Stimulated activated memory B cell treated with anti-CD40 and anti-IgM and Interleukin-4, amounts not matched to agents 10 μg/mL and 1 μg/mL and 100 μg/mL, for 72 hours (primary cell): ENCODE measurements around the gene TJP1.
"Not testable (repeated sequence)": the region's sequence is repeated elsewhere in the genome, so short reads cannot be mapped to it uniquely, and the experiment has no call there.

Source experiments
- ATAC-seq: fragments of 150-1000 bp; cut with Tn5 transposase; 2 replicates; pipeline ENCODE4 v1.10.0; 2021
- H3K27ac Mint-ChIP-seq: one replicate; pipeline ENCODE4 v1.8.0; 2022; ENCODE audit warnings: mild to moderate bottlenecking, mixed read lengths
- H3K27me3 Mint-ChIP-seq: one replicate; pipeline ENCODE4 v1.8.0; 2022; ENCODE audit warnings: mixed read lengths
- H3K36me3 Mint-ChIP-seq: one replicate; pipeline ENCODE4 v1.8.0; 2022; ENCODE audit warnings: mixed read lengths
- H3K4me1 Mint-ChIP-seq: one replicate; pipeline ENCODE4 v1.8.0; 2022; ENCODE audit warnings: mixed read lengths
- H3K4me3 Mint-ChIP-seq: one replicate; pipeline ENCODE4 v1.8.0; 2022; ENCODE audit warnings: mild to moderate bottlenecking, moderate library complexity, mixed read lengths
- H3K9me3 Mint-ChIP-seq: one replicate; pipeline ENCODE4 v1.8.0; 2022; ENCODE audit warnings: mixed read lengths

Gene TJP1

DNA sequence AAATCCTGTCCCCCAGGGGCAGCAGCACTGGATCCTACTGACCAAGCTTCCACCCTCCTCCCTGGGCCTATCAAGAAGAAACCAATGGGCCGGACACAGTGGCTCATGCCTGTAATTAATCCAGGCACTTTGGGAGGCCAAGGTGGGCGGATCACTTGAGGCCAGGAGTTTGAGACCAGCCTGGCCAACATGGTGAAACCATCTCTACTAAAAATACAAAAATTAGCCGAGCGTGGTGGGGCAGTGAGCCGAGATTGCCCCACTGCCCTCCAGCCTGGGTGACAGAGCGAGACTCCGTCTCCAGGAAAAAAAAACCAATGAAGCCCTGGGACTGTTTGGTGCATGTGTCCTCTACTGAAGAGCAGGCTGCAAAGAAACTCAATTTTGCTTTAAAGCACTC, 125.8 kb downstream of the TJP1 start:
- H3K9me3 Mint-ChIP-seq, H3K4me1 Mint-ChIP-seq, H3K4me3 Mint-ChIP-seq, H3K27ac Mint-ChIP-seq, H3K36me3 Mint-ChIP-seq, H3K27me3 Mint-ChIP-seq, ATAC-seq: not testable (repeated sequence)

DNA sequence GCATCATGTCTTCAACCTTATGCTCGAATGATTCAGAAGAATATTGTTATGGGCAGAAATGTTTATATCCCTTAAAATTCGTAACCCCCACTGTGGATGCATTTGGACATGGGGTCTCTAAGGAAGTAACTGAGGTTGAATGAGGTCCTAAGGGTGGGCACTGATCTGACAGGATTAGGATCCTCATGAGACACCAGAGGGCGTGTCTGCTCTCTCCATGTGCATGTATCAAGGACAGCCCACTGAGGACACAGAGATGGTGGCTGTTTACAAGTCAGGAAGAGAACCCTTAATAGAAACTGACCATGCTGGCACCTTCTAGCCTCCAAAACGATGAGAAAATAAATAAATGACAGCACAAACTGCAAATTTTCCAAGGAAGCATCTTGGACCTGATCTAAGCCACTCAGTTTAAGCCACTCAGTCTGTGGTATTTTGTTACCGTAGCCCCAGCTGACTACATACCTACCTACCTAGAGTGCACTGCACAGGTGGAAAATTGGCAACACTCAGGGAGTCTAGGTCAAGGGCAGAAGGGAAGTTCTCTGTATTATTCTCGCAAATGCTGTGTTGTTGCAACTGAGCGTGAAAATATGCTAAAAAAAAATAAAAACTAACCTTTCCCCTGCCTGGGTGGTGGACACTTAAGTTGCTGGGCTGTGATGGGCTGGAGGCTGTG, 126.6 kb downstream of the TJP1 start:
- Mint-ChIP-seq H3K27ac (no peak overlapping the region), H3K4me3 (no peak overlapping the region), H3K36me3 (no peaks in the 10 kb centered on the region), H3K9me3 (peaks cover 9% of the 10 kb centered on the region), H3K27me3 (no peaks in the 10 kb centered on the region), H3K4me1 (no peaks in the 10 kb centered on the region)
- no peak for ATAC-seq

DNA sequence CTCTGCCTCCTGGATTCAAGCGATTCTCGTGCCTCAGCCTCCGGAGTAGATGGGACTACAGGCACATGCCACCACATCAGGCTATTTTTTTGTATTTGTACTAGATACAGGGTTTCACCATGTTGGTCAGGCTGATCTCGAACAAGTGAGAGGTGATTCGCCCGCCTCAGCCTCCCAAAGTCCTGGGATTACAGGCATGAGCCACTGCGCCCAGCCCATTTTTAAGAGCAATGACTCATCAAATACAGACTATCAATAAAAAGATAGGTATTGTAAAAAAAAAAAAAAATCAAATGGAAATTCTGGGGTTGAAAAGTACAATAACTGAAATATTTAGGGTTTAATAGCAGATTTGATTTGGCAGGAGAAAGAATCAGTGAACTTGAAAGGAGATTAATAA, 129.0 kb downstream of the TJP1 start:
- no peaks in the 10 kb centered on the region for H3K36me3 Mint-ChIP-seq
- no peak for ATAC-seq
- no peak overlapping the region for H3K4me3 Mint-ChIP-seq
- no peak overlapping the region for H3K27ac Mint-ChIP-seq
- H3K27me3 Mint-ChIP-seq, result no peaks in the 10 kb centered on the region
- H3K4me1 Mint-ChIP-seq, result no peaks in the 10 kb centered on the region
- peaks cover 9% of the 10 kb centered on the region for H3K9me3 Mint-ChIP-seq

DNA sequence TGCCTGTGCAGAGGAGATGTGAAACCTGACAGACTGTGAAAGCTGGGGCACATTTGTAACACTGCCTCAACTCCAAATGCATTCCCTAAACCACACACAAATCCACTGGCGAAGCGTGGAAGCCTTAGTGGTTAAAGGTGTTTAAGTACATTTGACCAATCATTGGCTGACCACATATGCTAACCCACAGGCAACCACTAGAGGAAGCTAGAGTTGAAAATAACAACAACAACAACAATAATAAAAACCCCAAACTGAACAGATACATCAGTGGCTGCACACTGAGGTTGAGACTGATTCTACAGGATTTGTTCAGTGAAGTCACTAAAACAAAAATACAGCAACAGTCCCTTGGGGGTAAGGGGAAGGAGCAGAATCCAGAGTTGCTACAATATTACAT, 129.7 kb downstream of the TJP1 start:
- Mint-ChIP-seq H3K36me3 (no peaks in the 10 kb centered on the region), H3K4me1 (no peaks in the 10 kb centered on the region), H3K9me3 (peaks cover 9% of the 10 kb centered on the region), H3K4me3 (no peak overlapping the region), H3K27ac (no peak overlapping the region), H3K27me3 (no peaks in the 10 kb centered on the region)
- ATAC-seq, result no peak

DNA sequence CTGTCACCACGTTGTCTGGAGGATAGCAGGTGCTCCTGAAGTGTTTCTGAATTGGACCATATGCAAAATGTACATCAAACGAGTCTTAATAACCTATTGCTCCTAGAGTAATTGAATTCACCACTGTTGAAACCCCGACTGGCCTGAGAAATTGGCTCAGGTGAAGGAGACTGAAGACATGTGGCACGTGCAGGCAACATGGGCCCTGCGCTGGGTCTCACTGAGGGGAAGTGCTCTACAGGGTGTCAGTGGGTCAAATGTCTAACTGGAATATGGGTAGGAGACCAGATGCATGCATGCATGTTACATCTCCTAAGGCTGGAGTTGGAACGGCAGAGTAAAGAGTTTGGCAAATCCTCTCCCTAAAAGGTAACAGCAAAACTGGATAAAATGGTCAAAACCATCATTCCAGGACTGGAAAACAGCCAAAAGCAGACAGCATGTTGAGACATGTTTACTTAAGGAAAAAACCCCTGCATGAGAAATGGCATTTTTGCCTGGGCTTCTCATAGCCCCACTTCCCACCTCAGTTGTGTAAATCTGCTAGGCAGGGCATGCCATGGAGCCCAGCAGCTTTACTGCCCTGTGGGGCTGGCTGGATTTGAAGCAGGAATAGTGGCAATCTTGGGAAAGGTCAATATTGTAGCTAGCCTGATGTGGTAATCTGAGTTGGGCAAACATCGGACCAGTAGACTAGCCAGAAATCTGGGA, 131.3 kb downstream of the TJP1 start:
- Mint-ChIP-seq H3K27ac (no peak overlapping the region), H3K27me3 (no peaks in the 10 kb centered on the region), H3K9me3 (peaks cover 9% of the 10 kb centered on the region), H3K4me3 (no peak overlapping the region), H3K36me3 (no peaks in the 10 kb centered on the region), H3K4me1 (no peaks in the 10 kb centered on the region)
- ATAC-seq, result no peak

DNA sequence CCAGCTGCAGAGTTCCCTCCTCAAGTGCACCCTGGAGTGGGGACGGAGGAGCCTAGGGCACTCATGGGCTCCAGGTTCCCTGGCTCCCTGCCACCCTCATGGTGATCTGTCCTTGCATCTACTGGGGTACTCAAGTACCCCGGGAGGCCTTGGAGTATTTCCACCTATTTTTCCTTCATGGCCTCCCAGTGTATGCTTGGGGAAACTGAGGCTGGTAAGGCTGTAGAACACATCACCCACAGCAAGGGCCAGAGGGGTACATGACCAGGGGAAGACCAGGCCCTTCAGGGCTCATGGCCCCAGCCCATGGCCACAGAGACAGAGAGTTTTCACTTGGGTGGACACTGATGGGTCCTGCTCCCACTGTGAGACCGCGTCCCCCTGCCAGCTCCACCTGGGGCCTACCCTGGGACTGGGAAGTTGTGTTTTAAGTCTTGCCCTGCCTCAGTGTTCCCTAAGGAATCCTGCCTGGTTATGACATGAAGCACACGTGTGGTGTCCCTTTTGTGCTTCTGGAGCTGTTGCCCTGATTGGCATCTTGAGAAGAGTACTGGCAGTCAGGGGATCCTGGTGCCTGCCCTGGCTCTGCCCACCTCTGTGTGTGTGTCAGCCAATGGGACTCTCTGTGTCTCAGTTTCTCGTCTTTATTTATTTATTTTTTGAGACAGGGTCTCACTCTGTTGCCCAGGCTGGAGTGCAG, 132.8 kb downstream of the TJP1 start:
- H3K27ac Mint-ChIP-seq, result no peak overlapping the region

DNA sequence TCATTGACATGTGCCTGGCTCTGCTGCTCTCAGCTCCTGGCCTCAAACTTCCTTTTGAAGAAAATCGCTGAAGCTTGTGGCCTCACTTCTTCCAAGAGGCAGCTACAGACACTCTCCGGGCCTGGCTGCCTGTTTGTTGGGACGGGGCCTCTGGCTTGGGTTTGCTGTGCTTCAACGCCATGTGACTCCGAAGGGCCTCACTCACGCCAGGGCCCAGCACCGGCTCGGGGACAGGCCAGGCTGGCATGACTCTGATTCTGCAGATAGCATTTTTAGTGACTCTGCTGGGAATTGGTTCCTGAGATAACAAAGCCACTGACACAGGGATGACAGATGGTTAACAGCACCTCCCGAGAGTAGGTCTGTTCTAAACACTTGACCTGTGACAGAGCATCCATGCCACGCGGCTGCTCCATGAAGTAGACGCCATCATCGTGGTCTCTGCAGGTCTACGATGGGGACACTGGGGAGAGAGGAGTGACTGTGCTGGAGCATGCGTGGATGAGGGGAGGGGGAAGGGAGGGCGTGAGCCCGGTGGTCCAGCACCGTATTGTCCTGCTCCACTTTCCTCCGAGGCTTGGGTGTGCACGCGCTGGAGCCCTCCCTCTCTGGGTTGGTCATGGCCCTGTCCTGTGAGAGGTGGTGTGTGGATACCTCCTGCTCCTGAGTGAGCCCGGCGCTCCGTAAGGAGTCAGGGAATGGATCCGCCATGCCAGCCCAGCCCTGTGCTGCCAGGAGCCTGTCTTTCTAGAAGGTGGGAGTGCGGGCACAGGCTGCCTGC, 133.6 kb downstream of the TJP1 start:
- no peaks in the 10 kb centered on the region for H3K36me3 Mint-ChIP-seq
- ATAC-seq, result no peak
- no peaks in the 10 kb centered on the region for H3K27me3 Mint-ChIP-seq
- no peak overlapping the region for H3K27ac Mint-ChIP-seq
- H3K9me3 Mint-ChIP-seq, result peaks cover 4% of the 10 kb centered on the region
- no peak overlapping the region for H3K4me3 Mint-ChIP-seq
- no peaks in the 10 kb centered on the region for H3K4me1 Mint-ChIP-seq

More for the DNA sequence above, 132.8 kb downstream of the TJP1 start:
- no peaks in the 10 kb centered on the region for H3K36me3 Mint-ChIP-seq
- no peaks in the 10 kb centered on the region for H3K27me3 Mint-ChIP-seq
- H3K9me3 Mint-ChIP-seq, result peaks cover 5% of the 10 kb centered on the region
- no peak overlapping the region for H3K4me3 Mint-ChIP-seq
- ATAC-seq, result no peak
- H3K4me1 Mint-ChIP-seq, result no peaks in the 10 kb centered on the region

DNA sequence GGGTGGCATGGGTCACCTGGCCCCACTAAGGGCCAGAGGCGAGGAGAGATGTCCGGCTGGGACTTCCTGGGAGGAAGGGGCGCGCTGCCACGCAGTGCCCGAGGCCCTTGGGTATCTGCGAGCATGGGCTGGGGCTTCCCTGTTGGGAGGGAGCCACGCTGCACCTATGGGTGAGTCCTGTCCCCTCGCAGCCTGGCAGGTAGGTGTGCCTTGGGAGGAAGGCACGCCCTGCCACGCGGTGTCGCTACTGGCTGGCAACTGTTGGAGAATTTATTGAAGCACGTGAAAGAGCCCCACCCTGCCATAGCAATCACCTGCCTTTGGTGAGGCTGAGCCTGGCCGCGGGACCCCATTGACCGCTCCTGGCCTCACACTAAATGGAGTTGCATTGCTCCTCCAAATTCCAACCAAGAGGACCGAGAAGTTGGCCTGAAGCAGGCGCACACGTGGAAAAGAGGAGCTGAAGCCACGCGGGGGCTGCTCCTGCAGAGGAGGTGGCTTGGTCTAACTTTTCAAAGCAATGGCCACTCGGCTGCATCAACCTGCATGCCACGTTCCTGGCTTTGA, 134.2 kb downstream of the TJP1 start:
- no peak overlapping the region for H3K4me3 Mint-ChIP-seq
- H3K36me3 Mint-ChIP-seq, result no peaks in the 10 kb centered on the region
- H3K9me3 Mint-ChIP-seq, result no peaks in the 10 kb centered on the region
- no peak overlapping the region for H3K27ac Mint-ChIP-seq
- no peaks in the 10 kb centered on the region for H3K27me3 Mint-ChIP-seq
- no peaks in the 10 kb centered on the region for H3K4me1 Mint-ChIP-seq
- no peak for ATAC-seq

DNA sequence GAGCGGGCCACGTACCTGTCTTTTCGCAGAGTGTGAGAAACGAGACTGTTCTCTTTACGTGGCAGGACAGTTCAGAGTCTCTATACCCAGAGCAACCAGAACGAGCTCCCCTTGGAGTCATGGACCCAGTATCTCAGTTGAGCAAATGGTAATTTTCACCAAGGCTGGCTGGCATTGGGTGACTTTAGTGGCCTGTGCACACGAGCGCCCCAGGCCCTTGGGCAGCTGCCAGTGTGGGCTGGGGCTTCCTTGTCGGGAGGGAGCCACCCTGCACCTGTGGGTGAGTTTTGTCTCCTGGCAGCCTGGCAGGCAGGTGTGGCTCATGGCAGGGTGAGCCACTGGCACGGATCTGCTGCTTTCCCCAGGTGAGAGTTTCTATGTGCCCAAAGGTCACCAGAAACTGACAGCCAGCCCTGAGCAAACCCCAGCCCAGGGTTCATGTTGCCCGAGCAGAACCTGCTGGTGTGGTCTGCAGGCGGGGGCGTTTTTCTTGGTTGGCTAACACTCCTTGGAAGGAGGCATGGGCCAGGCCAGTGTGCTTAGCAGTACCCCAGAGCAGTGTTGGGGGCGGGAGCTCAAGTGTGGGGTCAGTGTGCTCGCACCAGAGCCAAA, 135.0 kb downstream of the TJP1 start:
- no peaks in the 10 kb centered on the region for H3K36me3 Mint-ChIP-seq

DNA sequence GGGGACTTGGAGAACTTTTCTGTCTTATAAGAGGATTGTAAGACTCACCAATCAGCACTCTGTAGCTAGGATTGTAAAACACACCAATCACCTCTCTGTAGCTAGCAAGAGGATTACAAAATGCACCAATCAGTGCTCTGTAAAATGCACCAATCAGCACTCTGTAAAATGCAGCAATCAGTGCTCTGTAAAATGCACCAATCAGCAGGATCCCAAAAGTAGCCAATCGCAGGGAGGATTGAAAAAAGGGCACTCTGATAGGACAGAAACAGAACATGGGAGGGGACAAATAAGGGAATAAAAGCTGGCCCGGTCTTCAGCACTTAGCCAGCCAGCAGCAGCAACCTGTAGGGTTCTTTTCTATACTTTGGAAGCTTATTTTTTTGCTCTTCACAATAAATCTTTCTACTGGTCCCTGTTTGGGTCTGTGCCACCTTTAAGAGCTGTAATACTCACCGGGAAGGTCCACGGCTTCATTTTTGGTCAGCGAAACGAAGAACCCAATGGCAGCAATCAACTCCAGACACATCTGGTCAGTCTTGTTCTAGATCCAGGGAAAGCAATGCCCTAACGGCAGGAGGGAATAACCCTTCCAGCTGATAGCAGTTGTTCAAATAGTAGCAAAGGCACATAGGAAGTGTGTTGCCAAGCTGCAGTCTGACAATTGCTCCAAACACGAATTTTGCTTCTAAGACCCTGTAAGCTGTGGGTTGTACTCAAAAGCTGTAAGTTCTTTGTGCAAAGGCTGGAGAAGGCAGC, 135.6 kb downstream of the TJP1 start:
- no peak overlapping the region for H3K4me3 Mint-ChIP-seq
- no peak overlapping the region for H3K27ac Mint-ChIP-seq
- no peak for ATAC-seq
- H3K9me3 Mint-ChIP-seq, result no peaks in the 10 kb centered on the region
- H3K36me3 Mint-ChIP-seq, result no peaks in the 10 kb centered on the region
- no peaks in the 10 kb centered on the region for H3K27me3 Mint-ChIP-seq
- H3K4me1 Mint-ChIP-seq, result no peaks in the 10 kb centered on the region

More for the DNA sequence above, 135.0 kb downstream of the TJP1 start:
- Mint-ChIP-seq H3K27ac (no peak overlapping the region), H3K4me3 (no peak overlapping the region), H3K4me1 (no peaks in the 10 kb centered on the region), H3K9me3 (no peaks in the 10 kb centered on the region), H3K27me3 (no peaks in the 10 kb centered on the region)
- ATAC-seq, result no peak

DNA sequence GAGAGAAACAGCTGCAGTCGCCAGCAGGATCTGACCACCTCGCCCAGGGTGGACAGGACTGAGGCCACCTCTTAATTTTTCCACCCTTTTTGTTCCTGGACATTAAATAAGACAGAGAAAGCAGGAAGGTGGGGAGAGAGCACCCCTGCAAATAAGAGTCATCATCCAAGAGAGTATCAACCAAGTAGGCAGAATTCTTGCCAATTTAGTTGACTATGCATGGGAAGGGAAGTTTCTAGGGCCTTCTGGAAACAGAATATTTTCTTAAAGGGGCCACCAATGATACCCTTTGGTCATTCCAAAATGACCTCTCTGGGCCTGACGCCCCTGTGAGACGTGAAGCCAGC, 136.2 kb downstream of the TJP1 start:
- Mint-ChIP-seq H3K36me3 (no peaks in the 10 kb centered on the region), H3K27me3 (no peaks in the 10 kb centered on the region), H3K4me1 (no peaks in the 10 kb centered on the region), H3K4me3 (no peak overlapping the region), H3K9me3 (no peaks in the 10 kb centered on the region), H3K27ac (no peak overlapping the region)
- ATAC-seq, result no peak

DNA sequence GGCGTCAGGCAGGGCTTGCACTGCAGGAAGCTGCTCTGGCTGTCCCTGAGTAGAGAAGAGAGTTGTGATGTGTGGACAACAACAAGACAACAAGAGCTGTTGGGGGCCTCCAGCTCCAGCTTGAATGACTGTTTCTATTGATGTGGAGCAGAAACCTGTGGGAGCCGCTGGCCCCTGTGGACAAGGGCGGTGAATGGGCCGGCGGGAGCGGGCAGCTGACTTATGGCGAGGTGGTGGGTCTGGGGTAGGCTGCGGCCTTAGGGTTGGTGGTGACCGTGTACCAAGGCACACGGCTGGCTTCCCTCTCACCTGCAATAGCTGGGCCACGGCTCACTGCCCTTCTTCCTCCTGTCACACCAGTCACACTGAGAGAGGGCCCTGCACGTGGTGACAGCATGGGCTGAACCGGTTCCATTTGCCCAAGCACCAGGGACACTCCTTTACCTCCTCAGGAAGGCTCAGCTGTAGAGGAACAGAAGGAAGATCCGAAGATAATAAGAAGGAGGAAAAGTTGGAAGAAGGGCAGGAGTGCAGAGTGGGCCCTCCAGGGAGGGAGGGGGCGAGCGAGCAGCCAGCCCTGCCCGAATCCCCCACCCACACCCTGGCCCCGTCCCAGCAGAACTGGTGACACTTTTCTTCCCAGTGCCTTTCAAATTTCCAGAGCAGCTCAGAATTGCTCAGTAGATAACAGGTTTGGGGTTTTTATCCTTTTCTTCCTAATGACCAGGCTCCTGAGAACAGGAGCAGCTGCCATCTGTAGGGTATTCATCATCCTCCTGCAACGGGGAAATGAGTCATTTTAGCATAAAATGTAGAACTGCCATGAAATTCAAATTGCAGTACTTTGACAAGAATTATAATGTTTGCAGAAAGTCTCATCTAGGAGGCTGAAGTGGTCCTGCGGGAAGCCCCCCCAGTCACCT, 136.9 kb downstream of the TJP1 start:
- no peaks in the 10 kb centered on the region for H3K27me3 Mint-ChIP-seq

DNA sequence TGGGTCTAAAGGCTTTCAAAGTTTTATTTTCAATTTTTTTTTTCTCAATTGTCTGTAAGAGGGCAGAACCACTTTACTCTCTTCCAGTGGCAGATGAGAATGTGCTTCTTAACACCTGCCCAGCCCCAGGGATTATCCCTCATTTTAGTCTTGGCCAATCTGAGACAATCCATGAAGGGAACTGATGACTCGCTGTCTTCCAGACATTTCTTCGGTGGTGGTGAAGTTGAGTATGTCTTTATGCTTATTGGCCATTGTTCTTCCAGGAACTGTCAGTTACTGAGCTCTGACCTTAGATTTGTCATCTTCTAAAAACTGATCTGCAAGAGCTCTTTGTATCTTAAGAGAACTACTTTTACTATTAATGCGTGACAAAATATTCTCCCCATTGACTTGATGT, 139.5 kb downstream of the TJP1 start:
- Mint-ChIP-seq H3K4me1 (no peaks in the 10 kb centered on the region), H3K9me3 (no peaks in the 10 kb centered on the region)

More for the DNA sequence above, 136.9 kb downstream of the TJP1 start:
- Mint-ChIP-seq H3K9me3 (no peaks in the 10 kb centered on the region), H3K27ac (no peak overlapping the region), H3K4me3 (no peak overlapping the region), H3K36me3 (no peaks in the 10 kb centered on the region), H3K4me1 (no peaks in the 10 kb centered on the region)
- ATAC-seq, result no peak

More for the DNA sequence above, 139.5 kb downstream of the TJP1 start:
- peaks cover 2% of the 10 kb centered on the region for H3K27me3 Mint-ChIP-seq
- H3K4me3 Mint-ChIP-seq, result no peak overlapping the region
- no peak for ATAC-seq
- no peaks in the 10 kb centered on the region for H3K36me3 Mint-ChIP-seq
- no peak overlapping the region for H3K27ac Mint-ChIP-seq
